CD4-positive, alpha-beta T cell treated with Interleukin-6 at 100 ng/mL for 8 hours (primary cell): ENCODE data around the gene ELMOD3.
"Not testable (repeated sequence)": the region's sequence is repeated elsewhere in the genome, so short reads cannot be mapped to it uniquely, and the experiment has no call there.

ENCODE experiments used
- DNase-seq: peaks from one replicate; pipeline ENCODE4 v3.0.0-alpha.2; 2020; ENCODE audit warnings: mixed read lengths, low spot score

ELMOD3 gene

GRCh38 chr2:85401464-85401805 lies 46.9 kb downstream of the ELMOD3 start:
- DNase-seq, result no peak

DNA sequence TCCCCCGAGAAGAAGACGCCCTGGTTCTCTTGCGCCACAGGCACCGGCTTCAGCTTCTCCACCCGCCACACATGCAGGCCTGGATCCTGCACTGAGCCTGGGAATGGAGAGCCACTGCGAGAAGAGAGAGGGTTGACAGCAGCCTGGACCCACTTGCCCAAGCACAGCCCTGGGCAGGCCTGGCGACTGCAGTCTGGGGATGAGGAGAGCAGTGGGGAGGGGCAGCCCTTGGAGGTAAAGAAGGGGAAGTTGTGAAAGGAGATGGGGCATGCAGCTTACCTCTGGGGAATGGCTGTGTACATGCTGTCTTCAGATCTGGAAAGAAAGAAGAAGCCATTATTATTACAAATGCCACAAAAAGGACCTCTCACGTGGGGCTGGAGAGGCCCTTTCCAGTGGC lies 47.3 kb downstream of the ELMOD3 start:
- DNase-seq, result no peak

DNA sequence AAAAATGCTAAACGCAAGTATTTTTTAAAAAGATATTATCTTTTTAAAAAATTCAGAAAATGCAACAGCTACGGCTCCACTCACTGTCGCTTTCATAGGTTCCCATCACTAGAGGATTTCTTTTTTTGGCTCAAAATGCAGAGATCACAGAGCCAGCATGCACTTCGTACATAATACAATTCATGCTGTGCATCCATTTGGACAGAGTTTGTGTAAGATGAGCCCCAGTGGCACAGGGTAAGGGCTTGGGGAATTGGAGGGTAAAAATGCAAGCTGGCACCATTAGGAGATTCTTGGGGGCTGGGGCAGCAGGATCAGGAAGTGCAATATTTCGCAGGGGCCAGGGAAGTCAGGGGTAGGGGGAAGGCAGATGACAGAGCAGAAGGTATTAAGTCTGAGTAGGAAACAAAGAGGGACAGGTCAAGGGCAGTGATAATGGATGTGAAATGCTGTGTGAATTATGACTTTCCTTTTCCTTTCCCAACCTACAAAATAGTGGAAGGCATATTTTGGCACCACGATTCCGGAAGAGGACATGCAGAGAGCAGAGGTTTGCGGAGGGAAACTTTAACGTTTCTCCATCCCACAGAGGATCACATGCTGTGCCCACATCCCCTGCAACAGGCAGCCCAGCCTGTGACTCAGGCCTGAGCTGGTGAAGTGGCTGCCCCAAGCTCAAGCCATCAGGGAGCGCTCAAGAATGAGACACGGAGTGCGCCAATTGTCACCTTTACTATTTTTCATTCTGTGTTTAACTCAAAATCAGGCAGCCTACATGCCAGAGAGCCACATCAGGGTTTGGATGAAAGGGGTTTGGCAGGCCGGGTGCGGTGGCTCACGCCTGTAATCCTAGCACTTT lies 50.9 kb downstream of the ELMOD3 start:
- DNase-seq, result peak; percentile 78

- DNase-seq, result peak; percentile 44
These were observed 55.4 kb downstream of the ELMOD3 start, which contains the start of gene CAPG for GRCh38 chr2:85409845-85410583. Gene CAPG, minus strand, starts transcription at chr2:85410366. Its CDS starts 8,221 bp downstream, at chr2:85402145.

DNA sequence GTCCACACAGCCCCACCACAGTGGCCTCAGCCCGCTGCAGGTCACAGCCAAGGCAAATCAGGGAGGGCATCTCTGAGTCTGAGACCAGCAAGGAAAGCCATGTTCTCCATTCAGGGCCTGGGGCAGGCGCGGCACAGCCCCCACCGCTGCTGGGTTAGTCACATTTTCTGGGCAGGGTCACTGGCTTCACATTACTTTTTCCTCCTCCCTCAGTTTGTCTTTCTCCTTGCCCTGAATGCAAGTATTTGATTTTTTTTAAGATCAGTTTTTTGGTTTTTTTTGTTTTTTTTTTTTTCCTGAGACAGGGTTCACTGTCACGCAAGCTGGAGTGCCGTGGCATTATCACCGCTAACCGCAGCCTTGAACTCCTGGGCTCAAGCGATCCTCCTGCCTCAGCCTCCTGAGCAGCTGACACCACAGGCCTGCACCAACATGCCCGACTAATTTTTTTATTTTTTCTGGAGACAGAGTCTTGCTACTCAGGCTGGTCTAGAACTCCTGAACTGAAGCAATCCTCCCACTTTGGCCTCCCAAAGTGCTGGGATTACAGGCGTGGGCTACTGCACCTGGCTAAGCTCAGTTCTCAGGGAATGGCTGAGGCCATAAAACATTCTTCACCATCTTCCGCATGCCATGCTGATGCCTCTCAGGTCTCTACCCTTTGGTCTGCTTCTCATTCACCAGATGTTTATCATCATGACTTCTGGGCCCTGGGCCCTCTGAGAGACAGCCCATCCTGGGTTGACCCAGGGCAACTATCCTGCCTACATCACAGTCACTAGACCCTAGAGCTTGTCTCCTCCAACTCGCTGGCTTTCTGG lies 56.2 kb downstream of the ELMOD3 start:
- DNase-seq, result no peak

- no peak for DNase-seq
These were observed 56.8 kb downstream of the ELMOD3 start for GRCh38 chr2:85411405-85411748.

GRCh38 chr2:85413592-85414420 lies 59.2 kb downstream of the ELMOD3 start:
- no peak for DNase-seq

- DNase-seq, result not testable (repeated sequence)
These were observed 59.8 kb downstream of the ELMOD3 start for GRCh38 chr2:85414421-85414759.

DNA sequence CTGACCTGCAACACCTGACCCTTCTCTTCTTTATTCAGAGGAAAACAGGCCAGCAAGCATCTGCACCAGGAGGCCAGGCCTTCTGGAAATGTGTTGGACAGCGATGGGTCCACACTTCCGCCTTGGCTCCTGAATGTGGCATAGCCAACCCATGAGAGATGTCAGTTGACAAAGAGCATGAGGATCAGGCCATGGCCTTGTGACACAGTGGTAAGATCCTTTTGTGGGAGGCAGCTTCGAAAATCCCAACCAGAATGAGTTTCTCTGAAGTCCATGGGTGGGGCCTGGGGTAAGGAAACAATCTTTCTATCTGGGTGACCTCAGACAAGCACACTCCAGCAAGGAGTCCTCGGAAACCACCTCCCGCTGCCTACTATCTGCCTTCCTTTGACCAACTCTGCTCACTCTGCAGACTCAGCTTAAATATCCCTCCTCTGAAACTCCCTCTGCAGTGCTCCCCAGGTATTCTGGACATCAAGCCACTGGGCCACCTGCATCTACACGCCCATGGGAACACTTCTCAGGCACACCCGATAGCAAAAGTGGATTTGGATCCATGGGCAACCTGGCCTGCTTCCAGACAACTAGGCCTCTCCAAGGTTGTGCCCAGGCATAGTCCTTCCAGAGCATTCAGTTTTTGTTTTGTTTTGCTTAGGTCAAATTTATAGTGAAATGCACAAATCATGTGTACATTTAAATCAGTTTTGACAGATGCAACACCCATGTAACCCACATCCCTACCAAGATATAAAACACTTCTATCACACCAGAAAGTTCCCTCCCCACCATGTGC lies 60.4 kb downstream of the ELMOD3 start:
- no peak for DNase-seq

DNA sequence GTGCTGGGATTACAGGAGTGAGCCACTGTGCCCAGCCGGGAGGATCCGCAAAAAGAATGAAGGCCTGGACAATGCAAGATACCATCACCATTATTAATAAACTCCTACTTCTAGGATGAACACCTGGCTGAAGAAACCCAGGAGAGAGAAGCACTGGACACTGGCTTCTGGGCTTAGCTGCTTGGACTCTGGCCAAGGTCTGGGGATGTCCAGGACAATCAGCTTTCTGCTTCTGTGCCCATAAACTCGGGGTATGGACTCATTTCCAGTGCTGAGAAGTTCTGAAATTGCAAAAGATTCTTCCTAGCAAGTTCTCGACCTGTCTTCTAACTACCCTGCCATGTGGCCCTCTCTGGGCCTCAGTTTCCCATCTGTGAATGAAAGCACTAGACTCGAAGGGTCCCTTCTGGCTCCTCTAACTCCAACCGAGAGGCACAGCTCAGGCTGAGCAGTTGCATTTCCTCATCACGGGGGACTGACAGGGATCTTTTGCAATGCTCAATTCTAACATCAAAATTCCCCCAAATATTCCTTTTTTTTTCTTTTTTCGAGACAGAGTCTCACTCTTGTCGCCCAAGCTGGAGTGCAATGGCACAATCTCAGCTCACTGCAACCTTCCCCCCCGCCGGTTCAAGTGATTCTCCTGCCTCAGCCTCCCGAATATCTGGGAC lies 61.5 kb downstream of the ELMOD3 start:
- no peak for DNase-seq

- DNase-seq, result peak; percentile 79
These were observed 63.8 kb downstream of the ELMOD3 start, which contains the start of gene SH2D6 for GRCh38 chr2:85418132-85419008. Gene SH2D6, plus strand, starts transcription at chr2:85418714. Its CDS starts 10,752 bp downstream, at chr2:85429466.

DNA sequence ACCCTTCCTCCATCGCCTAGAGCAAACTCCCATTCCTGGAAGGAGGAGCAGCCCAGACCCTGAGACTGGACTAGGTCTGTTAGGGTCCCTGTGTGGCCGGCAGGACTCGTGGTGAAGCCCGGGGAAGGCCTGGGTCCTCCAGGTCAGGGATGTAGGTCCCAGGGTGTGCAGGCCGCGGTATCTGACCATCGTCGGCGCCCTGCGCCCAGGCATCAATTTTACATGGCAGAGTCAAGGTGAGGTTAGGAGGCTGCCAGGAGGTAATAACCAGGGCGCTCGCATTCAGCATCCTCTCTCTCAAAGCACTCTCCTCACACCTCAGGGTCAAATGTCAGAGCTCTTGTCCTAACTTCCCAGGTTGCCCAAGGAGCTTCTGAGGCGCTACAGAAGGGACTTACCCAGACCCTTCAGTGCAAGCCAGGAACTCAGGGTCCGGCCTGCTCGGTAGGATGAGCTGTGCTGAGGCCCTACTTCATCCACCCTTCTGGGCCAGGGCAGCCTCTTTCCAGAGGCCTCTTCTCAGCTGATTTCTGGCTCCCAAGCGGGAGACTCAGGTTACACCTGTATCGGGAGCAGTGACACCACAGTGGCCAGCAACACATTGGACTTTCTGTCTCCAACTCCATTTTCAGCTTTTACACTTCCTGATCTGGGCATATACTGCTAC lies 64.6 kb downstream of the ELMOD3 start:
- DNase-seq, result no peak

DNA sequence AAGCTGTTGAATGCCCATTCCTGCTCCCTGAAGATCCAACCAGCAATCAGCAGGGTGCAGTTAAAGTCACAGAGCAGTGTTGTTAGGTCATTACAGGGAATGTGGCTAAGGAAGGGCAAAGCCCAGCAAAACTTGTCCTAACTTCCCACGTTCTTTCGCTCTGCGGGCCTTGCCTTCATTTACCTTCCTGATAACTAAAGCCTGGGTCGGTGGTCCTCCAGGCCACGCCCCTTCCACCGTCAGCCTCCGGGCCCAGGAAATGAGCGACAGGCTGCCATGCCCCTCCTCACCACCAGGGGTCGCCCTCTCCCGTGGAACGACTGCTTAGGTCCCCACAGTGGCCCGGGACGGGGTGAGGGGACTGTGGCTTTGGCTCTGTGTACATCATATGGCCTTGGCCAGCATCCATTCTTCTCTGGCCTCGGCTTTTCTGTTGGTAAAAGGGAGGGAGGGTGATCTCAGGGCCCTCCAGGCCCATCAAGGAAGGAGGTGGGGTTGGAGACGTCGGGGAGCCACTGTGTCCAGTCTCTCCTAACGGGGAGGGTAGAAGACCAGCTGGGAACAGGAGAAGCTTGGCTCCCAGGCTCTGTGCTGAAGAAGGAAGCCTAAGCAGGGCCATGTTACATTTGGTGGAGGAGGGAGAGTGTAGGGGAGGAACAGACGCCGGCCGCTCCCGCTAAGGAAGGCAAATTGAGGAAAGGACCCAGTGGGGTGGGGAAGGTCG lies 66.1 kb downstream of the ELMOD3 start:
- peak; percentile 83 for DNase-seq

- no peak for DNase-seq
These were observed 66.9 kb downstream of the ELMOD3 start for GRCh38 chr2:85421260-85422071.

GRCh38 chr2:85422072-85422457 lies 67.5 kb downstream of the ELMOD3 start:
- DNase-seq, result no peak

- DNase-seq, result no peak
These were observed 69.0 kb downstream of the ELMOD3 start for GRCh38 chr2:85423525-85423924.

- no peak for DNase-seq
These were observed 71.0 kb downstream of the ELMOD3 start for GRCh38 chr2:85425588-85425987.
